ENCODE measurements around the gene TPRN. TPM values are rescaled to one million over a fixed set of nuclear protein-coding genes. Genes with fewer than 3 reads are reported as not detected.

Gene TPRN
- total and polyA plus RNA-seq, 2 of the 4 experiments (the other 2 are of a cell fraction): 1.8 to 5.3 TPM

GRCh38 chr9:137193771-137194170 is 6.8 kb downstream of the TPRN start:
- H3K4me2 ChIP-seq (ENCODE audit: low read depth, low read length): no peak overlapping the region
- H2AK5ac ChIP-seq (ENCODE audit: low read depth, low read length): no peak overlapping the region
- no peaks in the 10 kb centered on the region for H3K9me3 ChIP-seq (ENCODE audit: control insufficient read depth, insufficient read depth, low read length)
- no peaks in the 10 kb centered on the region for H3K9me1 ChIP-seq (ENCODE audit: insufficient read depth, low read length)
- DNase-seq: no peak
- no peaks in the 10 kb centered on the region for H3K27me3 ChIP-seq (ENCODE audit: control insufficient read depth, insufficient read depth, low read length)
- CTCF ChIA-PET: no interaction called here
- no peak overlapping the region for H2AK9ac ChIP-seq (replicated peaks; ENCODE audit: low read depth, low read length, poor library complexity)
- H4K20me1 ChIP-seq (ENCODE audit: insufficient read depth, low read length): peaks cover 43% of the 10 kb centered on the region
- in situ Hi-C loops (cut with MboI; ENCODE audit: low sequenced_read_pairs) (no loop called here), dilution Hi-C loops (cut with HindIII; ENCODE audit: low sequenced_read_pairs, unreplicated experiment) (no loop called here), intact Hi-C loops (cut with micrococcal nuclease) (no loop called here)
- H2BK20ac ChIP-seq (ENCODE audit: low read depth, low read length): no peak overlapping the region
- no peak overlapping the region for H3K56ac ChIP-seq (ENCODE audit: extremely low read depth, insufficient read depth, low read length)
- no peak overlapping the region for H2BK5ac ChIP-seq (ENCODE audit: low read depth, low read length, poor library complexity, severe bottlenecking)
- H3K4ac ChIP-seq (ENCODE audit: low read depth, low read length): no peak overlapping the region
- no peak overlapping the region for H2BK120ac ChIP-seq (ENCODE audit: low read depth, low read length)
- no peak overlapping the region for H4K8ac ChIP-seq (ENCODE audit: low read depth in 2 of 2, low read length in 2 of 2)
- H2AFZ ChIP-seq (replicated peaks; ENCODE audit: low read length, poor library complexity): no peak overlapping the region
- no peak overlapping the region for H3K23ac ChIP-seq (ENCODE audit: low read depth, low read length)
- peaks cover 18% of the 10 kb centered on the region for H3K4me1 ChIP-seq (ENCODE audit: control insufficient read depth, insufficient read depth, low read length)
- no peak overlapping the region for H3K14ac ChIP-seq (replicated peaks; ENCODE audit: low read depth, low read length)
- H4K91ac ChIP-seq (ENCODE audit: insufficient read depth, low read depth, low read length): no peak overlapping the region
- 90% methylated on average over 2 of the region's 14 CpGs; no CpG with 5 or more reads in 1 of the 2 experiments for WGBS, 2 experiments (ENCODE audit: extremely low coverage in 2 of 2, insufficient read length in 1 of 2)
- H3K18ac ChIP-seq (ENCODE audit: low read depth, low read length): no peak overlapping the region
- no peak overlapping the region for H2BK15ac ChIP-seq (ENCODE audit: low read depth, low read length)
- H4K5ac ChIP-seq (ENCODE audit: low read depth, low read length): no peak overlapping the region
- no peak for ATAC-seq (ENCODE audit: low read depth)
- H3K79me1 ChIP-seq (ENCODE audit: low read depth in 1 of 2, low read length in 2 of 2): peaks cover 10 to 76% of the 10 kb centered on the region in 2 experiments
- H3K36me3 ChIP-seq (ENCODE audit: control insufficient read depth, insufficient read depth, low read length): peaks cover 26% of the 10 kb centered on the region
- POLR2A ChIA-PET (ENCODE audit: unreplicated experiment): no interaction called here
- no peak overlapping the region for H3K27ac ChIP-seq (ENCODE audit: insufficient read depth, low read length)
- H3K9ac ChIP-seq (ENCODE audit: low read depth, low read length): no peak overlapping the region
- TF ChIP-seq BHLHE40 (IDR thresholded peaks at IDR 0.05; ENCODE audit: low read depth, low read length) (no peak), RFX5 (IDR thresholded peaks at IDR 0.05; ENCODE audit: low read depth, low read length) (no peak), POLR2A (IDR thresholded peaks at IDR 0.05; ENCODE audit: low read depth, low read length) (no peak), CHD1 (IDR thresholded peaks at IDR 0.05; ENCODE audit: low read depth, low read length) (no peak), ELK1 (IDR thresholded peaks at IDR 0.05; ENCODE audit: borderline replicate concordance, low read depth, low read length) (no peak)
- no peak overlapping the region for H3K4me3 ChIP-seq (ENCODE audit: insufficient read depth, low read depth, low read length)
- BruUV-seq (replicated peaks): no TSS peak
